ENCODE results near the gene CNTNAP2. TPM values are rescaled to one million over a fixed set of nuclear protein-coding genes. Genes with fewer than 3 reads are reported as not detected.
"Not testable (repeated sequence)": the region's sequence is repeated elsewhere in the genome, so short reads cannot be mapped to it uniquely, and the experiment has no call there.

Gene CNTNAP2
- total RNA-seq, 1 experiment from 2014 or later = not detected

DNA sequence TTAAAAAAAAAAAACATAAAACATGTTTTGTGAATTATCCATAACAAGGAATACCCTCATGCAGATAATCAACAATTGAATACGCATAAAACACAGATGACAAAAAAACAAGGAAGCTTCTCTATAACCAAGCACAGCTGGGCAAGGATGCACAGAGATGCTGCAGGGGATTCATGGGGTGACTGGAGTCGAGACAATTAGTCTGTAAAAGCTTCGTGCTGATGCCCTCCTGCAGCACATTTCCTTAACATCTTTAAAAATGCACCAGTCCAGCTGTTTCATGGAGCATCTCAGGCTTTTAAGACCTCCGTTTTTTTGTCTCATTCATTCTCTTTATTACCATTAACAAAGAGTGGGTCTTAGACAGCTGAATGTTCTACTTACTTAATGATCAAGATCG, 1680.0 kb downstream of the CNTNAP2 start:
- Histone ChIP-seq H3K4me3 (no peak overlapping the region), H3K27me3 (no peaks in the 10 kb centered on the region), H3K36me3 (no peaks in the 10 kb centered on the region), H3K9me3 (no peaks in the 10 kb centered on the region)
- no peak for DNase-seq

DNA sequence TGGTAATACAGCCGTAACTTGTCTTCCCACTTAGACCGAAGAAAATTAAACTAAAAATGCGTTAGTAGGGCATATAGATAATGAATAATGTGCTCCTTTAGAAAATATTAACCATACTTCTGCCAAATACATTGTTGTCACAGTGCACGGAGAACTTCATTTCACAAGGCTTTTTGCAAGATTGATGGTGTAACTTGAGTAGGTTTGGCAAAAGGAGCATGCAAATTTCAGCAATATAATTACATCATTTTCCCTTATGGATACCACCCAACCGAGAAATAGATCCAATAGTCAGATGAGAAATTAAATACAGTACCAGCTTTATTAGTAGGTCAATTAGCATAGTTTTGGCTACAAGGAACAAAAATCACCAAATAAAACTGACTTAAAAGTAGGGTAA, 1681.4 kb downstream of the CNTNAP2 start:
- Histone ChIP-seq H3K27me3 (no peaks in the 10 kb centered on the region), H3K9me3 (no peaks in the 10 kb centered on the region), H3K4me3 (no peak overlapping the region), H3K36me3 (no peaks in the 10 kb centered on the region)
- no peak for DNase-seq

DNA sequence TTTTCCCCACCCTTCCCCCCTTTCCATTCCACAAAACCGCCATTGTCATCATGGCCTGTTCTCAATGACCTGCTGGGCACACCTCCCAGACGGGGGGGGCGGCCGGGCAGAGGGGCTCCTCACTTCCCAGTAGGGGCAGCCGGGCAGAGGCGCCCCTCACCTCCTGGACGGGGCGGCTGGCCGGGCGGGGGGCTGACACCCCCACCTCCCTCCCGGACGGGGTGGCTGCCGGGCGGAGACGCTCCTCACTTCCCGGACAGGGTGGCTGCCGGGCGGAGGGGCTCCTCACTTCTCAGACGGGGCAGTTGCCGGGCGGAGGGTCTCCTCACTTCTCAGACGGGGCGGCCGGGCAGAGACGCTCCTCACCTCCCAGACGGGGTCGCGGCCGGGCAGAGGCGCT, 1685.2 kb downstream of the CNTNAP2 start:
- H3K4me3 ChIP-seq, H3K27me3 ChIP-seq, H3K36me3 ChIP-seq, DNase-seq, H3K9me3 ChIP-seq: not testable (repeated sequence)

DNA sequence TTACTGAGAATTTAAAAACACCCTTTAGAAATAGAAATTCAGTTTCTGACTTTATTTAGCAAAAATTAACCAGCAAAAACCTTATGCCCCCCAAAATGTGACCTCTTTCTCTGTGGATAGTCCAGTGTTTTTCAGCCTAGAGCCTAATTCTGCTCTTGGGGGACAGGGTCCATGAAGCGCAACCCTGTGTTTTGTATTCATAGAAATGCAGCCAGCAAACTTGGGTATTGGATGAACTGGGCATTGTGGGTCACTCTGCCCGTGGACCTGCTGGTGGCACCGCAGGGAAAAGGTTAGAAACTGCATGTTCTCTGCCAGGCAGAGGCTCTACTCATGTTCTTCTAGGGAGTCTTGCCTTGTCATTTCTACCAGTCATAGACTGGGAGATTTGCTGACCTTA, 1686.5 kb downstream of the CNTNAP2 start:
- Histone ChIP-seq H3K36me3 (no peaks in the 10 kb centered on the region), H3K9me3 (no peaks in the 10 kb centered on the region), H3K4me3 (no peak overlapping the region), H3K27me3 (no peaks in the 10 kb centered on the region)
- no peak for DNase-seq

DNA sequence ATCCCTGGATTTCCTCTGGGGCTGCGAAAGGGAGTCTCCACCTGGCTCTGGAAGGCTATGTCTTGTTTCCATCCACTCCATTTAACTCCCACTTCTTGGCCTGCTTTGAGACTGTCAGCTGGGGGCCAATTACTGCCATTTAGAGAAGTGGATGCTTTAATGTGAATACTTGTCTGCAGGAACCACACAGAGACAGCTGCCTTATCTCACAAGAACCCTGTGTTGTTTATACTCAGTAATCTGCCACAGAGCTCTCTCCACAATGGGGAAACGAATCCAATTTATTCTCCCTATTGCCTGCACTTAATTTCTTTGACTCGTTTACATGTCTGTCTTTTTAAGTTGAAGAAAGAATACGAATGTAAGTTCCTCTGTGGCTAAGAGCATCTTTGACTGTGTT, 1687.0 kb downstream of the CNTNAP2 start:
- no peak for DNase-seq
- H3K9me3 ChIP-seq = no peaks in the 10 kb centered on the region
- H3K4me3 ChIP-seq = no peak overlapping the region
- H3K36me3 ChIP-seq = no peaks in the 10 kb centered on the region
- H3K27me3 ChIP-seq = no peaks in the 10 kb centered on the region

DNA sequence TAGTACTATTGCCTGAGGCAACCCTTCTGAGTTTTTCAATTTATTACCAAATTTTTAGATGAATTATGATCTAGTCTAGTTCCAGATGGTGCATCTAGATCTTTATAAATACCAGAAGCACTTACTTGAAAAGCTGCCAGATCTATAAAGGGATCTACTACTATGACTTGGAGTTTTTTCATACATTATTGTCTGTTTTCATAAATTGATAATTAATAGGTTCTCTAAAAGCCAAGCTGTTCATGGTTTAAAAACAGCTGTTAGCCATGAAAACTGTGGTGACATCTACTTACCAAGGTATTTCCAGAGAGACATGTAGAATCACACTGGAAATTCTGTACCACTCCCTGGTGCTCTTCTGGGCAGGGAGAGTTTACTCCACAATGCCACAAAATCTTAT, 1687.4 kb downstream of the CNTNAP2 start:
- Histone ChIP-seq H3K27me3 (no peaks in the 10 kb centered on the region), H3K4me3 (no peak overlapping the region)

DNA sequence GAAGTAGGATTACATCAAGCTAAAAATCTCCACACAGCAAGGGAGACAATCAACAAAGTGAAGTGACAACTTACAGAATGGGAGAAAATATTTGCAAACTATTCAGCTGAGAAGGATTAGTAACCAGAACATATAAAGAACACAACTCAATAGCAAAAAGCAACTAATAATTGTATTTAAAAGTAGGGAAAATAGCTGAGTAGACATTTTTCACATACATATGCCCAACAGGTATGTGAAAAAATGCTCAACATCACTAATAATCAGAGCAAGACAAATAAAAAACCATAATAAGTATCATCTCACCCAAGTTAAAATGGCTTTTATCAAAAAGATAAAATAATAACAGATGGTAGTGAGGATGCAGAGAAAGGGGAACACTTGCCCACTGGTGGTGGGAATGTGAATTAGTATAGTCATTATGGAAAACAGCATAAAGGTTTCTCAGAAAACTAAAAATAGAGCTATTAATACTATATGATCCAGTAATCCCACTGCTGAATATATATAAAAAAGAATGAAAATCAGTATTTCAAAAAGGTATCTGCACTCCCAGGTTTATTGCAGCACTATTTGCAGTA, 1689.5 kb downstream of the CNTNAP2 start:
- DNase-seq = no peak
- H3K4me3 ChIP-seq = no peak overlapping the region
- no peaks in the 10 kb centered on the region for H3K9me3 ChIP-seq
- H3K27me3 ChIP-seq = no peaks in the 10 kb centered on the region
- no peaks in the 10 kb centered on the region for H3K36me3 ChIP-seq

More for the DNA sequence above, 1687.4 kb downstream of the CNTNAP2 start:
- DNase-seq = no peak
- no peaks in the 10 kb centered on the region for H3K36me3 ChIP-seq
- no peaks in the 10 kb centered on the region for H3K9me3 ChIP-seq

DNA sequence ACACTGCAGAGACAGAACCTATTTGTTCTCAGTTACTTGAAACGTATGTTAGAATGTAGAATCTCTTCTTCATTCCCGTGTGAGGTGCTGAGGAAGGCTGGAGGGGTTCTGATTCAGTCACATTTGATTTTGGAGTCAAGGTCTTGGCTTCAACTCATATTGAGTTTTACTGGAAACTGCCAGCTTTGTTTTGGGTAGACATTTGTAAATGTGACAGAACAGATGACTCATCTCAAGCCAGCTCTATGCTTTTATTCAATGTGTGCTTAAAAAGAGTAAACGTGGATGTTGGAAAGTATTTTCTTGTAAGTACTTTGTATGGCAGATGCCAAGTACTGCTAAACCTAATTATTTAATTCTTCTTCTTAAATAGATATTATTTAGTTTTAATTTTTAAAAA, 1693.2 kb downstream of the CNTNAP2 start:
- no peaks in the 10 kb centered on the region for H3K9me3 ChIP-seq
- no peak overlapping the region for H3K4me3 ChIP-seq
- H3K36me3 ChIP-seq = no peaks in the 10 kb centered on the region
- no peaks in the 10 kb centered on the region for H3K27me3 ChIP-seq
- no peak for DNase-seq

DNA sequence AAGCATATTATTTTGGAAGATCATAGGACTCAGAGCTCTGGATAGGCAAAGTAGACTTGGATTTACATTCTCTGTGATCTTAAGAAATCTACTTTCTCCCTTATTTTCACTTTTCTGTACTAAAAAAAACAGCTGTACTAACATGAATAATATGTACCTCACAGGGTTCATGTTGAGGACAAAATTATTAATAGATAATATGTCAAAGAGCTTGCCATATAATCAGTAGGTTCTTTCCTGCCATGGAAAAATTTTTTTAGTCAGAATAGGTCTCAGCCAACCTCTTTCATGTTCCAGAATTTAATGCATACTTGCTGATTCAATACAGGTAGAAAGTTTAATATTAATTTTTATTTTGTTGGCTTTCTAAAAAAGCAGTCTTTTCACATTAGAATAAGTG, 1693.7 kb downstream of the CNTNAP2 start:
- H3K9me3 ChIP-seq = no peaks in the 10 kb centered on the region
- H3K27me3 ChIP-seq = no peaks in the 10 kb centered on the region
- H3K36me3 ChIP-seq = no peaks in the 10 kb centered on the region
- no peak overlapping the region for H3K4me3 ChIP-seq
- no peak for DNase-seq

DNA sequence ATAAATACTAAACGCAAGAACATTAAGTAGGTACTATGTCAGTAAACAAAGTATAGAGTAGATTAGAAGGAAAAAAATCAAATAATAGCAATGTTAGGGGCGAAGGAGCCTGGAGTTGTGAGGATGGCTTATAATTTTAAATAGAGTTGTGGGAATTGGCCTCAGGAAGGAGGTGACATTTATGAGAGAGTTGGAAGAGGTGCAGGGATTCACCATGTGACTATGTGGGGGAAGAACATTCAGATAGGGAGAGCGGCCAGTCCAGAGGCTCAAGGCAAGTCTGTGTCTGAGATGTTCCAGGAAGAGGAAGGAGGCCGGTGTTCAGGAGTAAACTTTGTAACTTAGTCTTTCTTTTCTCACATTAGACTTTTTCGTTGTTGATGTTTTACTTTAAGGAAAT, 1695.3 kb downstream of the CNTNAP2 start:
- DNase-seq = no peak
- Histone ChIP-seq H3K36me3 (no peaks in the 10 kb centered on the region), H3K27me3 (no peaks in the 10 kb centered on the region), H3K4me3 (no peak overlapping the region), H3K9me3 (no peaks in the 10 kb centered on the region)

DNA sequence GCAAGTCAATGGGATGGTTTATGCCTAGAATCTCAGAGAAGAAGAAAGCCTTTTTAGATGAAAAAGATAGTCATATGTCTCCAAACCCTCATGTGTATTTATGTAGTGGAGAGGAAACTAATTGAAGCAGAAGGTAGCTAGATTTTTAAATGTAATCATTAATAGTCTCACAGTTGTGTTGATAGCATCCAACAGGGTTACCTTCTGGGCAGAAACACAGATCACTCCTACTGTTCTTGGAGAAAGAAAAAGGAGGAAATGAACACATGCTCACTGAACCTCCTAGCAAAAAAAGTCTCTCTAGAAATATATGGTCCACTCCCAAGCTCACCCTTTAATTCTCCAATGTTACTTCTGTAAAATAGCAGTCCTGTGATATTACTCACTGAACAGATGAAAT, 1696.7 kb downstream of the CNTNAP2 start:
- H3K9me3 ChIP-seq = no peaks in the 10 kb centered on the region
- no peaks in the 10 kb centered on the region for H3K36me3 ChIP-seq
- no peaks in the 10 kb centered on the region for H3K27me3 ChIP-seq
- no peak overlapping the region for H3K4me3 ChIP-seq
- DNase-seq = no peak

DNA sequence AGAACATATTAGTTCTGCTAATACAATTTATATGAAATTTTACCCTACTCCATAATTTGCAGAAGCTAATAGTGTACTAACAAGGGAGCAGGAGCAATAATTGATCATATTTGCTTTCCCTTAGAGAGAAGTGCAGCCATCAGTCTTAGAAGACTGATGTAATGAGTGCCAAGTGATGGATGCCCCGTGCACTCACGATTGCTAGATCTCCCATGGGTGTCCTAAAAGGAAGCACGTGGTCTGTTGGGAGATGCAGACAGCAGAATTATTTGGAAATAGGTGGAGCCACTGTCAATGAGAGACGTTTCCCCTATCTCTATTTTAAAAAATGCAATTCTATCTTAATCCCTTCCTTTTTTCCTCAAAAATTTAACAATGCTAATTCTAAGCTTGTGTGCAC, 1701.7 kb downstream of the CNTNAP2 start:
- Histone ChIP-seq H3K4me3 (no peak overlapping the region), H3K27me3 (no peaks in the 10 kb centered on the region), H3K9me3 (no peaks in the 10 kb centered on the region), H3K36me3 (no peaks in the 10 kb centered on the region)
- DNase-seq = no peak

DNA sequence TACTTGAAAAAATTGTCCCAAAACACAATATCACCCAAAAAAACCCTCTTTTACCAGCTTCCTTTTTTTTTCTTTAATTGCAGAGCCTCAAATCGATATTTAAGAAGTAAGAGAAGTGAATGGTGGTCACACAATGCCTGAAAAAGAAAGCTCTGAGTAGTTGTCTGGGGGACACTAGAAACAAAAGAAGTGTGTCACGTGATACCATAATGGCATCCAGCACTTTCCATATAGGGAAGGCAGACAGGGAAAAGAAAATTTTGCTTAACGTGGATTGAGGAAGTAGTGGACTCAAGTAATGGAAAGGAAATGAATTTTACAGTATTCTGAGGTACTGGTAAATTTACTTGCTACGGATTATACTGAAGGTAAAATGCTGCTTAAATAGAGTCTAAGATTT, 1708.1 kb downstream of the CNTNAP2 start:
- Histone ChIP-seq H3K4me3 (no peak overlapping the region), H3K27me3 (no peaks in the 10 kb centered on the region), H3K9me3 (no peaks in the 10 kb centered on the region), H3K36me3 (no peaks in the 10 kb centered on the region)
- no peak for DNase-seq

DNA sequence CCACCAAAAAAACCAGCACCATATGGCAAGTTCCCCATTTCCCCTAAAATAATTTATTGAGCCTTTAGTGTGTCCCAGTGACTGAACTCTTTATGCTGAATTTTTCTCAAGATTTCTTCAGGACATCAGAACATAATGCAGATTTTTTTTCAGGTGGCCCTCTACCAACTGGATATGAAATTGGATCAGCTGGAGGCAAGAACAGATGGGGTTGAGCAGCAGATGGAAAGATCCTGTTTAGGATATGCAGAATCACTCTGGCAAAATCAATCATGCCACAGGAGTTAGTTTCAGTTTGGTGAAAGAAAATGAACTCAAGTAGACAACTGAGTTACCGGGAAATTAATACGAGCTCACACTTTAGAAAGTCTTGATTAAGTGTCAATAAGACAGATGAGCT, 1712.4 kb downstream of the CNTNAP2 start:
- H3K27me3 ChIP-seq = no peaks in the 10 kb centered on the region
- DNase-seq = no peak
- H3K4me3 ChIP-seq = no peak overlapping the region
- no peaks in the 10 kb centered on the region for H3K36me3 ChIP-seq
- H3K9me3 ChIP-seq = no peaks in the 10 kb centered on the region

DNA sequence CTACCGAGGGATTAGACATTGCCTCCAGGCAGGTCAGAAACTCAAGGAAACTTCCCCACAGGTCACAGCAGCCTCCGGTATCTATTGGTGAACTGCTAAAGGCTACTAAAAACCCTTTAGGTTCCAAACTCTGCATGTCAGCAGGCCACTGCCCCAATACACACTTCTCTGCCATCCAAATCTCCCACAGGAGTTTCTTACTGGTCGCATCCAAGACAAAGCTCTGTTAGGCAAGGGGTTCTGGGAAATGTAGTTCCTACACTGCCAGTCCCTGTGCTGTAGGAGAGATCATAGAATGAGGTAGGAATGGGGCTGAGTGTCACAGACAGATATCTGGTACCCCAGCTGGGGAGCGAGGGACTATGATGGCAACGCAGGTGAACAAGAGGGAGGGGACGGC, 1717.0 kb downstream of the CNTNAP2 start:
- no peaks in the 10 kb centered on the region for H3K27me3 ChIP-seq
- no peak overlapping the region for H3K4me3 ChIP-seq
- DNase-seq = no peak
- no peaks in the 10 kb centered on the region for H3K9me3 ChIP-seq
- H3K36me3 ChIP-seq = no peaks in the 10 kb centered on the region

DNA sequence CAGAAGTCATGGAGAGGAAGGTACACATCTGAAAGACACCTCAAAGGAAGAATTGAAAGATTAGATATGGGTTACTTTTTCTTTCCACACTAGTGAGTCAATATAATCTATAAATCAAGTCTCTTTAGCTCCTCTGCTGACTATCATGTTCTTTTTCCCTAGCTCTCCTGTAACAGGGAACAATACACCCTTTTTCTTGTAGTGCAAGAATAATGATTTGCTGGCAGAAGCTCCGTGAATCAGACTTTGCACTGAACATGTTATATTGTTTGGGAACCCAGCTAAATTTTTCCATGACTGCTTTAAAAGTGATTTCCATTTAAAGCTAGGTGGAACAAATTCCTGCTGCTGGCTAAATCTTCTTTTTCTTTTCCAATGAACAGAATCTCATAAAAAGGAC, 1717.4 kb downstream of the CNTNAP2 start:
- H3K4me3 ChIP-seq = no peak overlapping the region
- no peaks in the 10 kb centered on the region for H3K9me3 ChIP-seq
- H3K36me3 ChIP-seq = no peaks in the 10 kb centered on the region
- no peaks in the 10 kb centered on the region for H3K27me3 ChIP-seq
- no peak for DNase-seq

DNA sequence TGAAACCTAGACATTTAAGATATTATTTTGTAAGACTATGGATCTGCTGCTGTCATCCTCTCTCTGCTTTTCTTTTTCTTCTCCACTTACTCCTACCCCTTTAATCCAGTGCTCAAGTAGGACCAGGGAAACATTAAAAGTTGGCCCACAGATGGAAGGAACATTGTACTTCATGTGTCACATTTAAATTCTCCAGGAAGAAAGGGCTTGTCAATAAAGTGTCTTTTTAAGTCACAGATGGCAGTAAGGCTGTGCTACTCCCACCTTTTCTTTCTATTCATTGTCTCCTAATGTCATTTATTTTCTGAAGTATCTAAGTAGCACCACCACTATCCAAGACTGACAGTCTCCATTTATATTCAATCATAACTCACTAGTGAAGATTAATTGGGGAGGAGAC, 1736.2 kb downstream of the CNTNAP2 start:
- no peak for DNase-seq
- H3K9me3 ChIP-seq = no peaks in the 10 kb centered on the region
- H3K36me3 ChIP-seq = no peaks in the 10 kb centered on the region
- no peaks in the 10 kb centered on the region for H3K27me3 ChIP-seq
- H3K4me3 ChIP-seq = no peak overlapping the region

DNA sequence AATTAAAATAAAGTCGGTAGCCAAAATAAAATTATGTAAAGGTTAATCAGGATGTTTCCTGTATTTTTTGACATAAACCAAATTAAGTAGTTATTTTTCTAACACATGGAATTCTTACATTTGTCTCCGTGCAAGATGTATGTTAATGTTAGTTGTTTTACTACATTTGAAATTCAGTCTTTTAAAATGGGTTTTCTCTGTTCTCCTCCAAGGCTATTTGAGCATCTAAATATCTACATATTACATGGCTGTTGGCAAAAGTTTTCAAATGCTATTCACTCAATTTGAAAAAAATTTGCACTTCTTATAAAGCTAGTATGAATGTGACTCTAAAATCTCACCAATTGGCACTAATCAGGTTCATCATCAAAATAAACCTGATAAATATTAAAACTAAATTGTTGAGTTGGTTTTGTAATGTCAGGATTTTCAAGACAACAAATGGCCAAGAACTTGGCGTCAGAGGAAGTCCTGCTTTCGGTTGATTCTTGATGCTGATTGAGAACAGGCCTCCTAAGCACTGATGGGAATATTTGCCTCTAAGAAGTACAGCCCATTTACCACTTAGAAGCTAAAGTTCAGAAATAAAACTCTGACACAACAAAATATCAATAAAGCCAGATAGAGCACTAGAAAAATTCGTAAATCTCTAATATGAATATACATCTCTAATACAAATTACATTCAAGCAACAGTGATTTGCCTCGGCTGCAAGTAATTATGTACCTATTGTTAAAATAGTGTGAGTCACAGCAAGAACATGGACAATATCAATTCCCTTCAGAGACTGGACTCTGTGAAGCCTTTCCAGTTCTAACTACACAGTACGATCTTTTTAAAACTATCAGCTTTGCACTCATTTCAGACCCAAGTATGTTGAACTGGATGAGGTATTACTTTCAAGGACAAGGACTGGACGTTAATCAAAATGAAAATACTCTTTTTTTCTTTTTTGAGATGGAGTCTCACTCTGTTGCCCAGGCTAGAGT, 1740.8 kb downstream of the CNTNAP2 start:
- Histone ChIP-seq H3K36me3 (no peaks in the 10 kb centered on the region), H3K27me3 (no peaks in the 10 kb centered on the region), H3K9me3 (no peaks in the 10 kb centered on the region), H3K4me3 (no peak overlapping the region)
- DNase-seq = no peak

Measured in MG63 (cell line).